Transverse colon (tissue), 4 donors: Measurements from ENCODE around the gene HS3ST3A1.

Source experiments
- CTCF ChIP-seq, 5 experiments: fragments of 200-600 bp in 3 of 5; fragments of 450-650 bp in 2 of 5; sonication (generic) in 3 of 5; IDR thresholded peaks; 1 replicate in 2 of 5; 2 replicates in 3 of 5; pipeline ENCODE4 v1.5.1; 2016 to 2017; ENCODE audit warnings: antibody characterized with exemption in 5 of 5, inconsistent platforms in 3 of 5, mild to moderate bottlenecking in 2 of 5, moderate library complexity in 1 of 5
- POLR2AphosphoS5 ChIP-seq, 3 donors: sonication (generic); formaldehyde crosslinking; IDR thresholded peaks; one replicate each; pipeline ENCODE4 v1.6.1; 2016; ENCODE audit warnings: antibody characterized with exemption in 3 of 3

- TF ChIP-seq CTCF (IDR thresholded peaks at IDR 0.05) (no peak), POLR2AphosphoS5 (IDR thresholded peaks at IDR 0.05) (no peak)
These were observed 60.7 kb downstream of the HS3ST3A1 start for GRCh38 chr17:13541032-13541480.
